GM12878 (cell line): Measurements from ENCODE around the gene ALDOB. TPM values are rescaled to one million over a fixed set of nuclear protein-coding genes. Genes with fewer than 3 reads are reported as not detected.

Source experiments
- ATAC-seq: fragments of 200-7000 bp; cut with Tn5 transposase; 3 replicates; pipeline ENCODE4 v1.9.1; 2020; ENCODE audit warnings: mild to moderate bottlenecking, moderate library complexity
- BruUV-seq: library from RNA; stranded (reverse); fragments of 400-500 nt; replicated peaks from 2 replicates; lab custom pipeline; 2021; lab: Mats Ljungman, UMichigan
- CTCF ChIA-PET: fragments of 300-600 bp; sonication (Branson Sonifier 250); formaldehyde crosslinking; extraction: SDS; loops from one replicate; lab custom pipeline; 2021; ENCODE audit warnings: inconsistent platforms; lab: Yijun Ruan, JAX
- POLR2A ChIA-PET: fragments of 350-600 bp; formaldehyde crosslinking; extraction: SDS; loops from one replicate; lab custom pipeline; 2021; ENCODE audit warnings: inconsistent platforms; lab: Charles Lee
- RAD21 ChIA-PET: fragments of 300-600 bp; sonication (Branson Sonifier 250); formaldehyde crosslinking; loops from one replicate; lab custom pipeline; 2023; ENCODE audit warnings: antibody characterized with exemption; ENCODE audit not compliant: unreplicated experiment; lab: Charles Lee
- SMC1A ChIA-PET: fragments of 300-600 bp; sonication (Branson Sonifier 250); formaldehyde crosslinking; loops from one replicate; lab custom pipeline; 2023; ENCODE audit not compliant: unreplicated experiment, uncharacterized antibody; lab: Charles Lee
- DNase-seq: peaks from one replicate; pipeline ENCODE4 v3.0.0-alpha.2; 2011; ENCODE audit warnings: low read depth, low spot score
- FAIRE-seq: peaks from 3 replicates; lab custom pipeline; 2011; peaks lifted over from hg19 to GRCh38; lab: Jason Lieb, UNC
- H2AFZ ChIP-seq: 2 replicates; pipeline ENCODE4 v1.6.0; 2011; ENCODE audit warnings: low read depth, low read length, control low read depth; ENCODE audit not compliant: control insufficient read depth
- H3K27ac ChIP-seq: 2 replicates; pipeline ENCODE4 v1.5.1; 2011; ENCODE audit warnings: control low read depth; ENCODE audit not compliant: control insufficient read depth, insufficient read depth
- H3K27me3 ChIP-seq, 2 experiments: replicated peaks in 1 of 2; 2 replicates each; pipeline versions ENCODE4 v1.6.0 to v1.6.1; 2011; ENCODE audit warnings: low read length in 1 of 2; ENCODE audit not compliant: control insufficient read depth in 2 of 2, insufficient read depth in 2 of 2
- H3K36me3 ChIP-seq, 2 experiments: 2 replicates each; pipeline ENCODE4 v1.5.1; 2011; ENCODE audit warnings: low read length in 1 of 2; ENCODE audit not compliant: control insufficient read depth in 2 of 2, insufficient read depth in 2 of 2
- H3K4me1 ChIP-seq: 2 replicates; pipeline ENCODE4 v1.6.1; 2011; ENCODE audit warnings: mild to moderate bottlenecking, low read length, moderate library complexity, mixed read lengths; ENCODE audit not compliant: control insufficient read depth, insufficient read depth
- H3K4me2 ChIP-seq: 2 replicates; pipeline ENCODE4 v1.6.0; 2011; ENCODE audit warnings: control low read depth; ENCODE audit not compliant: control insufficient read depth, insufficient read depth
- H3K4me3 ChIP-seq: fragments of 200-600 bp; sonication (generic); 2 replicates; pipeline ENCODE4 v1.5.1; 2016
- H3K79me2 ChIP-seq: 2 replicates; pipeline ENCODE4 v1.6.0; 2011; ENCODE audit warnings: low read length; ENCODE audit not compliant: control insufficient read depth, insufficient read depth
- H3K9ac ChIP-seq: 2 replicates; pipeline ENCODE4 v1.8.0; 2011; ENCODE audit warnings: low read length, control low read depth, mixed read lengths; ENCODE audit not compliant: control insufficient read depth, insufficient read depth
- H3K9me3 ChIP-seq: replicated peaks from 3 replicates; pipeline ENCODE4 v1.5.1; 2011; ENCODE audit warnings: mild to moderate bottlenecking, low read length; ENCODE audit not compliant: control insufficient read depth, insufficient read depth
- H4K20me1 ChIP-seq: 2 replicates; pipeline ENCODE4 v1.6.0; 2011; ENCODE audit not compliant: control insufficient read depth, insufficient read depth
- CBX3 ChIP-seq: fragments of 200-600 bp; sonication (generic); IDR thresholded peaks from 2 replicates; pipeline ENCODE4 v1.6.1; 2016; ENCODE audit warnings: low read depth, borderline replicate concordance
- CREM ChIP-seq: IDR thresholded peaks from 2 replicates; pipeline ENCODE4 v1.6.1; 2014; ENCODE audit warnings: antibody characterized with exemption, low read depth
- MEF2A ChIP-seq: IDR thresholded peaks from 2 replicates; pipeline ENCODE4 v1.6.1; 2011; ENCODE audit warnings: low read depth, mild to moderate bottlenecking, low read length, moderate library complexity; ENCODE audit not compliant: insufficient read depth
- NR2C1 ChIP-seq: fragments of 450-650 bp; IDR thresholded peaks from 2 replicates; pipeline ENCODE4 v1.6.1; 2017; ENCODE audit warnings: antibody characterized with exemption, mild to moderate bottlenecking, moderate library complexity
- RELA ChIP-seq: fragments of 450-650 bp; IDR thresholded peaks from 2 replicates; pipeline ENCODE4 v1.8.0; 2014; ENCODE audit warnings: borderline replicate concordance; ENCODE audit not compliant: partially characterized antibody
- TBL1XR1 ChIP-seq: IDR thresholded peaks from 2 replicates; pipeline ENCODE4 v1.6.1; 2012; ENCODE audit warnings: low read depth, low read length, improper control_type of control experiment
- TCF7 ChIP-seq: IDR thresholded peaks from 2 replicates; pipeline ENCODE4 v1.6.1; 2014; ENCODE audit warnings: antibody characterized with exemption, borderline replicate concordance
- WGBS: methylation state at CpG from one replicate; pipeline ENCODE4 v1.1.6; 2016; ENCODE audit warnings: low lambda C conversion rate; ENCODE audit not compliant: insufficient replicate concordance, insufficient coverage; ENCODE audit errors: missing lambda C conversion rate; 5-methylcytosine and 5-hydroxymethylcytosine counted together
- in situ Hi-C: fragments of 300-500 bp; cut with MboI; formaldehyde crosslinking; loops from 9 replicates; pipeline ENCODE4 v1.14.3; 2018; ENCODE audit warnings: mixed read lengths
- intact Hi-C: fragments of 100-400 bp; cut with micrococcal nuclease; formaldehyde crosslinking; loops from one replicate; pipeline ENCODE4 v1.14.2; 2022; ENCODE audit not compliant: unreplicated experiment
- polyA plus RNA-seq, 11 experiments: library from polyadenylated mRNA; depleted of rRNA in 4 of 11; unstranded in 6 of 11; stranded (reverse) in 5 of 11; fragments of >200 nt; fragmentation: Nextera tagmentation in 4 of 11; fragmentation: Illumina TruSeq in 1 of 11; extraction: Ambion mirVana in 4 of 11; extraction: Trizol in 1 of 11; gene quantifications; 1 replicate in 1 of 11; 2 replicates in 10 of 11; pipeline versions ENCODE4 v1.2.1 to v1.2.3, GENCODE V29; 2011 to 2016; ENCODE audit warnings: inconsistent platforms in 2 of 11, missing spikeins in 2 of 11, low read depth in 1 of 11
- total RNA-seq, 4 experiments: library from RNA; depleted of rRNA in 3 of 4; stranded (reverse); fragments of >200 nt in 3 of 4; fragmentation: Illumina TruSeq in 1 of 4; extraction: Trizol in 1 of 4; gene quantifications; 2 replicates each; pipeline versions ENCODE4 v1.2.1 to v1.2.3, GENCODE V29; 2013 to 2021
- TF ChIP-seq, protein P1 (sequence below): fragments of 450-650 bp; IDR thresholded peaks from 2 replicates; pipeline ENCODE4 v1.6.1; 2014; ENCODE audit warnings: mild to moderate bottlenecking
- TF ChIP-seq, protein P2 (sequence below): fragments of 450-650 bp; formaldehyde crosslinking; IDR thresholded peaks from 2 replicates; pipeline ENCODE4 v1.4.0; 2022; ENCODE audit warnings: mild to moderate bottlenecking, moderate library complexity
- TF ChIP-seq, protein P3 (sequence below): fragments of 150-350 bp; IDR thresholded peaks from 2 replicates; pipeline ENCODE4 v1.6.1; 2014; ENCODE audit warnings: mild to moderate bottlenecking, low read depth, low read length

Gene ALDOB
- total and polyA plus RNA-seq, 10 of the 15 experiments (the other 5 are each of a cell fraction or from before 2014, with no cell fraction given): 0.03 to 0.82 (median 0.04) TPM; not detected in 7

DNA sequence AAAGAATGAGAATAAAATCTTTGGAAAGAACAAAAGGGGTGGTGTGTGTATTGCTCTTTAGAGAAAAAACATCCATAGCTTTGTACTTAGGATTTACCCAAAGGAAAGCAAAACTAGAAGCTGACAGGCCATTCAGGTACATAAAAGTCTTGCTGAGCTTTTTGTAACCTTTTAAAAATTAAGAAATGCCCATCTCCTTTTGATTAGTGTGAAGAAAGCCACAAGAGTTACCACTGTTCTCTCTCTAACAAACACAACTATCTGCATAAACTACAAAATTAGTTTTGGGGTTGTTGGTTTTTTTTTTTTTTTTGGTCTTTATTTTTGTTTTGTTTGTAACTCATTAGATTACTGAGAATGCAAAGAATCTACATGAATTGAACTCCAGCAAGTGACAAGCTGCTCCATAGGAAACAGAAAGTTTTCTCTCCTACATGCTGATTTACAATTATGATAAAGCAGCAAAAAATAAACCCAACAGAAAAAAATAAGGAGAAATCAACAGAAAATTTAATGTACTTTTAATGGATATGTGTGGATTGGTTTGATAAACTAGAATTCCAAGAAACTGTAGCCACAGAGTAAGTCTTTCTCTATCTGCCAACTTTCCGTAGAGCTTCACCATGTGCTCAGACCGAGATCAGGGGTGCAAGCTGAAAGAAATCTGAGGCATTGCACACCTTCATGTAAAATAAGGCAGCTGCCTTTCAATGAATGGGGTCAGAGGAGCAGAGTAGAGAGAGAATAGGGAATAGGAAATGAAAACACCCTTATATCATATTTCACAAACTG lies 63.1 kb downstream of the ALDOB start:
- H3K4me3 ChIP-seq: no peak overlapping the region
- DNase-seq: no peak
- H3K79me2 ChIP-seq: no peaks in the 10 kb centered on the region
- 23% methylated on average over 2 of the region's 2 CpGs for WGBS
- TF ChIP-seq TCF7 (no peak), MEF2A (no peak), RELA (no peak)
- H3K4me2 ChIP-seq: no peak overlapping the region
- H4K20me1 ChIP-seq: no peaks in the 10 kb centered on the region
- H3K36me3 ChIP-seq: no peaks in the 10 kb centered on the region
- no peak overlapping the region for H3K27ac ChIP-seq
- no peak overlapping the region for H3K9ac ChIP-seq
- ATAC-seq: no peak
- ChIA-PET CTCF (interaction anchor here (1.1 to 1.5 kb wide), 4 partner anchors 20 to 116 kb away, joined by 3 to 5 read pairs (median 3); no protein-coding TSS in a partner anchor), POLR2A (interaction anchor here (0.6 kb wide), 1 partner anchor 10 kb away, joined by 3 read pairs; no protein-coding TSS in a partner anchor), SMC1A (interaction anchor here (0.8 to 1.4 kb wide), 3 partner anchors 9 to 161 kb away, joined by 3 to 6 read pairs (median 4); partner anchors contain the start of gene RNF20), RAD21 (no interaction called here)
- intact Hi-C loops (no loop called here), in situ Hi-C loops (no loop called here)
- no peak overlapping the region for H2AFZ ChIP-seq
- no peak for FAIRE-seq
- H3K27me3 ChIP-seq: no peaks in the 10 kb centered on the region
- H3K4me1 ChIP-seq: no peaks in the 10 kb centered on the region
- no peaks in the 10 kb centered on the region for H3K9me3 ChIP-seq
- no TSS peak for BruUV-seq

DNA sequence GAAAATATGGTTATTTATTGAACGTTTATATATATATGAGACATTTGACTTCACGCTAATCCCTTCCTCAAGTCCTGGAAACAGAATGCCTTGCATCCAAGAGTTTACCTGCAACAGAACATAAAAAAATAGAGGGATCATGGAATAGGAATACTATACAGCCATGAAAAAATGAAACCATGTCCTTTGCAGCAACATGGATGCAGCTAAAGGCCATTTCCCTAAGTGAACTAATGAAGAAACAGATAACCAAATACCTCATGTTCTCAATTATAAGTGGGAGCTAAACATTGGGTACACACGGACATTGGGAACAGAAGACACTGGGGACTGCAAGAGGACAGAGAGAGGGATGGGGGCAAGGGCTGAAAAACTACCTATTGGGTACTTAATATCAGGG lies 63.8 kb downstream of the ALDOB start:
- Histone ChIP-seq H2AFZ (no peak overlapping the region), H3K4me1 (no peaks in the 10 kb centered on the region), H4K20me1 (no peaks in the 10 kb centered on the region), H3K36me3 (no peaks in the 10 kb centered on the region), H3K79me2 (no peaks in the 10 kb centered on the region), H3K9me3 (no peaks in the 10 kb centered on the region), H3K9ac (no peak overlapping the region), H3K4me2 (no peak overlapping the region), H3K27ac (no peak overlapping the region), H3K27me3 (no peaks in the 10 kb centered on the region), H3K4me3 (no peak overlapping the region)
- ChIA-PET RAD21 (no interaction called here), CTCF (interaction anchor here (1.3 to 2.0 kb wide), 2 partner anchors 16 to 117 kb away, joined by 3 to 8 read pairs; no protein-coding TSS in a partner anchor), POLR2A (no interaction called here), SMC1A (no interaction called here)
- ATAC-seq (no peak), DNase-seq (no peak), FAIRE-seq (no peak)
- in situ Hi-C loops: no loop called here
- BruUV-seq: no TSS peak
- intact Hi-C loops: no loop called here
- 67% methylated on average over 3 of the region's 3 CpGs for WGBS
- TF ChIP-seq CREM: no peak
- TF ChIP-seq, protein P1, sequence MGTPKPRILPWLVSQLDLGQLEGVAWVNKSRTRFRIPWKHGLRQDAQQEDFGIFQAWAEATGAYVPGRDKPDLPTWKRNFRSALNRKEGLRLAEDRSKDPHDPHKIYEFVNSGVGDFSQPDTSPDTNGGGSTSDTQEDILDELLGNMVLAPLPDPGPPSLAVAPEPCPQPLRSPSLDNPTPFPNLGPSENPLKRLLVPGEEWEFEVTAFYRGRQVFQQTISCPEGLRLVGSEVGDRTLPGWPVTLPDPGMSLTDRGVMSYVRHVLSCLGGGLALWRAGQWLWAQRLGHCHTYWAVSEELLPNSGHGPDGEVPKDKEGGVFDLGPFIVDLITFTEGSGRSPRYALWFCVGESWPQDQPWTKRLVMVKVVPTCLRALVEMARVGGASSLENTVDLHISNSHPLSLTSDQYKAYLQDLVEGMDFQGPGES: no peak
- no peak for TF ChIP-seq NR2C1
- TF ChIP-seq, protein P2, sequence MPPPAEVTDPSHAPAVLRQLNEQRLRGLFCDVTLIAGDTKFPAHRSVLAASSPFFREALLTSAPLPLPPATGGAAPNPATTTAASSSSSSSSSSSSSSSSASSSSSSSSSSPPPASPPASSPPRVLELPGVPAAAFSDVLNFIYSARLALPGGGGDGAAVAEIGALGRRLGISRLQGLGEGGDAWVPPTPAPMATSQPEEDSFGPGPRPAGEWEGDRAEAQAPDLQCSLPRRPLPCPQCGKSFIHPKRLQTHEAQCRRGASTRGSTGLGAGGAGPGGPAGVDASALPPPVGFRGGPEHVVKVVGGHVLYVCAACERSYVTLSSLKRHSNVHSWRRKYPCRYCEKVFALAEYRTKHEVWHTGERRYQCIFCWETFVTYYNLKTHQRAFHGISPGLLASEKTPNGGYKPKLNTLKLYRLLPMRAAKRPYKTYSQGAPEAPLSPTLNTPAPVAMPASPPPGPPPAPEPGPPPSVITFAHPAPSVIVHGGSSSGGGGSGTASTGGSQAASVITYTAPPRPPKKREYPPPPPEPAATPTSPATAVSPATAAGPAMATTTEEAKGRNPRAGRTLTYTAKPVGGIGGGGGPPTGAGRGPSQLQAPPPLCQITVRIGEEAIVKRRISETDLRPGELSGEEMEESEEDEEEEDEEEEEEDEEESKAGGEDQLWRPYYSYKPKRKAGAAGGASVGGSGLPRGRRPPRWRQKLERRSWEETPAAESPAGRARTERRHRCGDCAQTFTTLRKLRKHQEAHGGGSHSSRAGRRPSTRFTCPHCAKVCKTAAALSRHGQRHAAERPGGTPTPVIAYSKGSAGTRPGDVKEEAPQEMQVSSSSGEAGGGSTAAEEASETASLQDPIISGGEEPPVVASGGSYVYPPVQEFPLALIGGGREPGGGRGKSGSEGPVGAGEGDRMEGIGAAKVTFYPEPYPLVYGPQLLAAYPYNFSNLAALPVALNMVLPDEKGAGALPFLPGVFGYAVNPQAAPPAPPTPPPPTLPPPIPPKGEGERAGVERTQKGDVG (CRISPR knock-in tag): no peak
- no peak for TF ChIP-seq TBL1XR1
- TF ChIP-seq, protein P3, sequence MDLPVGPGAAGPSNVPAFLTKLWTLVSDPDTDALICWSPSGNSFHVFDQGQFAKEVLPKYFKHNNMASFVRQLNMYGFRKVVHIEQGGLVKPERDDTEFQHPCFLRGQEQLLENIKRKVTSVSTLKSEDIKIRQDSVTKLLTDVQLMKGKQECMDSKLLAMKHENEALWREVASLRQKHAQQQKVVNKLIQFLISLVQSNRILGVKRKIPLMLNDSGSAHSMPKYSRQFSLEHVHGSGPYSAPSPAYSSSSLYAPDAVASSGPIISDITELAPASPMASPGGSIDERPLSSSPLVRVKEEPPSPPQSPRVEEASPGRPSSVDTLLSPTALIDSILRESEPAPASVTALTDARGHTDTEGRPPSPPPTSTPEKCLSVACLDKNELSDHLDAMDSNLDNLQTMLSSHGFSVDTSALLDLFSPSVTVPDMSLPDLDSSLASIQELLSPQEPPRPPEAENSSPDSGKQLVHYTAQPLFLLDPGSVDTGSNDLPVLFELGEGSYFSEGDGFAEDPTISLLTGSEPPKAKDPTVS: no peak
- no peak for TF ChIP-seq RELA
- no peak for TF ChIP-seq CBX3
